Stimulated activated CD8-positive, alpha-beta memory T cell treated with anti-CD3 and anti-CD28 coated beads, Interleukin-7, amount 100 ng/mL, for 24 hours (primary cell): ENCODE data around the gene TNRC6B.
"Not testable (repeated sequence)": the region's sequence is repeated elsewhere in the genome, so short reads cannot be mapped to it uniquely, and the experiment has no call there.

Experiments used
- DNase-seq: peaks from one replicate; pipeline ENCODE4 v3.0.0-alpha.2; 2020; ENCODE audit warnings: low read depth

Gene TNRC6B

DNA sequence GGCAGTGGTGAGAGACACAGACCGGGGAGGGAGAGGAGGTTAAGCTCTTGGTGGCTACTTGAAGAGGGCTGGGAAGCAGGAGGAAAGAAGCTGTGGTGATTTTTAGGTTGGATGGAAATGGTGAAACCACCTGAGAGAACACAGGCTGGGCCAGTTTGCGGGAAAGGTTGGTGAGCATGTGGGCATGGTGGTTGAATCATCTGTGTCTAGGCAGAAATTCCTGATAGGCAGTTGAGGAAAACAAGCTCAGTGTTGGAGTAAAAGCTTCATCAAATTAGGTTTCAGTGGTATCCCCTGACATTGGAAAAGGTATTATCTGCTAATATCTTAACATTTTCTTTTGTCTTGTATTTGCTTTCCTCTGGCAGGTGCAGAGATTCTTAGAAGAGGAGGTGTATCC is 188.3 kb downstream of the TNRC6B start:
- no peak for DNase-seq

DNA sequence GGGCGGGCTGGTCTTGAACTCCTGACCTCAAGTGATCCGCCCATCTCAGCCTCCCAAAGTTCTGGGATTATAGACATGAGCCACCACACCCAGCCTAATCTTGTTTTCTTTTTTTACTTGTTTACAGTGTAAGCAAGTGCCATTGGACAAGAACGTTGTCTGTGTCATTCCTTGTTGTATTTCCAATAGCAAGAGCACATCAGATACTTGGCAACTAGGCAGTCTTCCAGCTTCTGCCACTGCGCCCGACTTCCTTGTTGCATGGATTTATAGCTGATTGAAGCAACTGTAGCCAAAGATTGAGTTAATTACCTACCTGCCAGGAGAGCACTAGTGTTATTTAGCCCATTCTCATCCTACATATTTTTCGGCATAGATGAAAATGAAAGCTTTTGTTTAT is 189.6 kb downstream of the TNRC6B start:
- no peak for DNase-seq

DNA sequence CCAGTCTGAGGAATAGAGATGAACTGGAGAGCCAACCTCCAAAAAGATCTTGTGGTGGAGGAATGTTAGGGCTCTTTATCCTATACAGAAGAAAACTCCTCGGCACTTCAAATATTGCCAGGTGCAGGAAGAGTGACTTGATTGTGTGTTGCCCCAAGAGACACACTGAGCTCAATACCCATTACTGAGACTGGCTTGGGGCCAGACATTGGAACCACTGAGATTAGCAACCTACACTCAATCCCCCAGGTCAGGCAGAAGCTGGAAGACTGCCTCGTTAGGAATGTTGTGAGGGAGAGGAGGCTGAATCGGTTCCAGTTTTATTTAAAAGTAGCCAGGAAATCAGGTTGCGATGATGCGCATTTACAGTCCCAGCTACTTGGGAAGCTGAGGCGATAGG is 190.3 kb downstream of the TNRC6B start:
- DNase-seq, result no peak

DNA sequence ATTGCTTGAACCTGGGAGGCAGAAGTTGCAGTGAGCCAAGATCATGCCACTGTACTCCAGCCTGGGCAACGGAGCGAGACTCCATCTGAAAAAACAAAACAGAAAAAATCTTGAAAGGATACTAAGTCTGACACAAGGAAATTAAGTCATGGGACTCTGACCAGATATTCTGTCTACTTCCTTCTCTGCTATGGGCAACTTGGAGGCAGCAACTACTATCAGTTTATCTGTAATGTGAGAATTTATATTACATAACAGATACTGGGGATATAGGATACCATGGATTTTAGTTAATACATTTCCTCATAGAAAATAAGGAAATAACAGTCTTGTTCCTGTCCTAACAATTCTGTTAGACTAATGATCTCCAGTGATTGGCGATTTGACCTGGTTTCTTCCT is 191.1 kb downstream of the TNRC6B start:
- DNase-seq, result no peak

DNA sequence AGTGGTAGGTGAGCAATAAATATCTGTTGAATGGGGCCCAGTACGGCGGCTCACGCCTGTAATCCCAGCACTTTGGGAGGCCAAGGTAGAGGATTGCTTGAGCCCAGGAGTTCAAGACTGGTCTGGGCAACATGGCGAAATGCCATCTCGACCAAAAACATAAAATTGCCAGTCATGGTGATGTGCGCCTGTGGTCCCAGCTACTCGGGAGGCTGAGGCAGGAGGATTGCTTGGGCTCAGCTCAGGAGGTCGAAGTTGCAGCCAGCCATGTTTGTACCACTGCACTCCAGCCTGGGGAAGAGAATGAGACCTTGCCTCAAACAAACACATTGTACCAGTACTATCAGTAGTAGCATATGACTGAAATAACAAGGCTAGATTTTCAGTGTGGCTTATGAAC is 196.8 kb downstream of the TNRC6B start:
- no peak for DNase-seq

DNA sequence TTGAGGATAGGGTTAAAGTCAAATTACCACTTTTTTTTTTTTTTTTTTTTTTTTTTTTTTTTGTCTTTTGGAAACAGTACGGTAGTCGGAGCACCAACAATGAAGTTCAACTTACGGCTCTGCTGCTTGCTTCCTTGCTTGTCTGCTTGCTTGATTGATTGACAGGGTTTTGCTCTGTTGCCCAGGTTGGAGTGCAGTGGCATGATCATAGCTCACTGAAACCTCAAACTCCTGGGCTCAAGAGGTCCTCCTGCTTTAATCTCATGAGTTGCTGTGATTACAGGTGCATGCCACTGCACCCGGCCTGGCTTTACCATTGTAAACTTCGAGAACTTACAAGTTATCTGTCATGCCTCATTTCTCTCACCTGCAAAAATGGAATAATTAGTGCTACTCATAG is 198.4 kb downstream of the TNRC6B start:
- no peak for DNase-seq

DNA sequence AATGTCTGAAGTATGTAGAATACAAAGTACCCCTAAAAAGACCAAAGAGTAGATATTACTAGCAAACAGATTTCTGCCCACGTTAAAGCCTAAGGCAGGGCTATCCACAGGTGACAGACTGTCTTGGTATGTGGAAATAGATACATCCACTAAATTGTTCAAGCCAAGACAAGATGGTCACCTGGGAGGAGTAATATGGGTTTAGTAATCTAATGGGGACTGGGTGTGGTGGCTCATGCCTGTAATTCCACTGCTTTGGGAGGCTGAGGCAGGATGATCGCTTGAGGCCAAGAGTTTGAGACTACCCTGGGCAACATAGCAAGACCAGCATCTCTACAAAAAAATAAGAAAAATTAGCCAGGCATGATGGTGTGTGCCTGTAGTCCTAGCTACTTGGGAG is 200.2 kb downstream of the TNRC6B start:
- DNase-seq, result no peak

DNA sequence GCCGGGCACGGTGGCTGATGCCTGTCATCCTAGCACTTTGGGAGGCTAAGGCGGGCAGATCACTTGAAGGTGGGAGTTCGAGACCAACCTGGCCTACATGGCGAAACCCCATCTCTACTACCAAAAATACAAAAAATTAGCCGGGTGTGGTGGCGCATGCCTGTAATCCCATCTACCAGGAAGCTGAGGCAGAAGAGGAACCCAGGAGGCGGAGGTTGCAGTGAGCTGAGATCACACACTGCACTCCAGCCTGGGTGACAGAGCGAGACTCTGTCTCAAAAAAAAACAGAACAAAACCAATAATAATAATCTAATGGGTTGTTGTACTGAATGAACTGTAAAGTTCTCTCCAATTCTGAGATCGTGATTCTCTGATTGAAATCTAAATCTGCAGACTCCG is 200.7 kb downstream of the TNRC6B start:
- not testable (repeated sequence) for DNase-seq

DNA sequence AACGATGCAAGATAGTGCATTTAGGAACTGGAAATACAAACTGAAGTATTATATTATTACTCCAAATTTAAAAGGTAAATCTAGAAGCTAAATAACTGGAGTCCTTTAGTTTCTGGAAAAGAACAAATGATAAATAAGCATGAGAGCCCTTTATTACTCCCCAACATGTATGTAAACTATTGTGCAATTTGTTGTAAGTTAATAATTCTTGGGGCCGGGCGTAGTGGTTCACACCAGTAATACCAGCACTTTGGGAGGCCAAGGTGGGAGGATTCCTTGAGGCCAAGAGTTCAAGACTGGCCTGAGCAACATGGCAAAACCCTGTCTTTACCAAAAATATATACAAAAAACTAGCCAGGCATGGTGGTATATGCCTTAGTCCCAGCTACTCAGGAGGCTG is 203.7 kb downstream of the TNRC6B start:
- no peak for DNase-seq

DNA sequence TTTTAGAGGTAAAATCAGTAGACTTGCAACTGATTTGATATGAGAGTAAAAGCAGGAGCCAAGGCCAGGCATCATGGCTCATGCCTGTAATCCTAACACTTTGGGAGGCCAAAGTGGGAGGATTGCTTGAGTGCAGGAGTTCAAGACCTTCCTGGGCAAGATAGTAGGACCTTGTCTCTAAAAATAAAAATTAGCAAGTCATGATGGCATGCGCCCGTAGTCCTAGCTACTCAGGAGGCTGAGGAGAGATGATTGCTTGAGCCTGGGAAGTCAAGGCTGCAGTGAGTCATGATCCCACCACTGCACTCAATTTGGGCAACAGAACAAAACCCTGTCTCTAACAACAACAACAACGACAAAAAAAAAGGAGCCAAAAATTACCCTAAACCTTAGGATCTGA is 206.2 kb downstream of the TNRC6B start:
- no peak for DNase-seq

DNA sequence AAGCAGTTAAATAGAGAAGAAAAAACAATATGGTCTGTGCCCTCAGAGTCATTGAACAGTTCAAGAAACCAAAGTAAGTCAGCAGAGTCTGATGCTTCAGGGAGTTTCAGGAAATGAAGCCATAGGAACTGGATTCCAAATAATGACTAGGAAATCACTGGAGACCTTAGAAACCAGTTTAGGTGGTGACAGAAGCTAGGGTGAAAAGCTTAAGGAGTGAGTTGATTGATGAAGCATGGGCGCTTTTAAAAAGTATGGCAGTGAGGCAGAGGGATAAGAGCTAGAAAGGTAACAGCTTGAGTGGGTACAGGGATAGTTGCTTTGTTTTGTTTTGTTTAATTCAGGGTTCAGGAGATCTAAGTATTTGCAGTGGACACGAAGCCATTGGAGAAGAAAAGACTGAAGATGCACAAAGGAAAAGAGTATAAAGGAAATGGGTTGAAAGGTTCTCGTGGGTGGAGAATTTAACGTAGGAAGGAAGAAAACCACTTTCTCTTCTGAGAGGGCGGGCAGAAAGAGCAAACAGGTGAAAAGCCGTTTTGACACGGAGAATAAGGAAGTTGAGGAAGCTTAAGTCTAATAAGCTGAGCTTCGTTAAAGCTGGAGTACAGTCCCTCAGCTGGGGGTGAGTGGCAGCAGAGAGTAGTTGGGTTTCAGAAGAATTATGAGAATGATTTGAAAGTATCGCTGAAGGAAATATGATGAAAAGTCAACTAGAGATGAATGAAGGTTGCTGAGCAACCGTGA is 207.5 kb downstream of the TNRC6B start:
- DNase-seq, result no peak
